Activated CD8-positive, alpha-beta memory T cell treated with anti-CD3 and anti-CD28 coated beads, Interleukin-2, amount 50 U/mL, for 1 hour (primary cell): Measurements from ENCODE around the gene CNTN3.

Experiments used
- DNase-seq: peaks from one replicate; pipeline ENCODE4 v3.0.0-alpha.2; 2020; ENCODE audit errors: extremely low read depth

The CNTN3 gene

GRCh38 chr3:74607803-74608202 is 6.7 kb downstream of the CNTN3 start:
- no peak for DNase-seq

- DNase-seq: no peak
Observed at GRCh38 chr3:74606996-74607395, 7.5 kb downstream of the CNTN3 start.

GRCh38 chr3:74605437-74605836 is 9.0 kb downstream of the CNTN3 start:
- no peak for DNase-seq

- no peak for DNase-seq
Observed at GRCh38 chr3:74603292-74603691, 11.2 kb downstream of the CNTN3 start.

GRCh38 chr3:74602471-74602870 is 12.0 kb downstream of the CNTN3 start:
- DNase-seq: no peak

- no peak for DNase-seq
Observed at GRCh38 chr3:74601793-74602192, 12.7 kb downstream of the CNTN3 start.

GRCh38 chr3:74599564-74599963 is 14.9 kb downstream of the CNTN3 start:
- DNase-seq: no peak

GRCh38 chr3:74593152-74593551 is 21.3 kb downstream of the CNTN3 start:
- no peak for DNase-seq

GRCh38 chr3:74592359-74592758 is 22.1 kb downstream of the CNTN3 start:
- DNase-seq: no peak

- DNase-seq: no peak
Observed at GRCh38 chr3:74591946-74592345, 22.5 kb downstream of the CNTN3 start.

GRCh38 chr3:74591342-74591741 is 23.1 kb downstream of the CNTN3 start:
- no peak for DNase-seq

- no peak for DNase-seq
Observed at GRCh38 chr3:74590620-74591262, 23.7 kb downstream of the CNTN3 start.

- no peak for DNase-seq
Observed at GRCh38 chr3:74584782-74585181, 29.7 kb downstream of the CNTN3 start.

- DNase-seq: no peak
Observed at GRCh38 chr3:74582982-74583381, 31.5 kb downstream of the CNTN3 start.

GRCh38 chr3:74575857-74576256 is 38.6 kb downstream of the CNTN3 start:
- no peak for DNase-seq

GRCh38 chr3:74571118-74571517 is 43.3 kb downstream of the CNTN3 start:
- DNase-seq: no peak
